Skeletal muscle tissue (tissue), 4 donors: ENCODE results near the gene LLGL2. TPM values are rescaled to one million over a fixed set of nuclear protein-coding genes. Genes with fewer than 3 reads are reported as not detected.

ENCODE experiments used
- H3K27ac ChIP-seq: one replicate; pipeline ENCODE4 v1.7.0; 2013; ENCODE audit warnings: mild to moderate bottlenecking, low read depth, low read length, inconsistent platforms
- H3K27me3 ChIP-seq, 3 donors: one replicate each; pipeline ENCODE4 v1.7.0; 2013; ENCODE audit warnings: low read length in 3 of 3; ENCODE audit not compliant: control insufficient read depth in 3 of 3, insufficient read depth in 3 of 3
- H3K36me3 ChIP-seq, 3 donors: one replicate each; pipeline ENCODE4 v1.7.0; 2013; ENCODE audit warnings: low read length in 3 of 3; ENCODE audit not compliant: control insufficient read depth in 3 of 3, insufficient read depth in 3 of 3
- H3K4me1 ChIP-seq, 3 donors: one replicate each; pipeline ENCODE4 v1.7.0; 2013; ENCODE audit warnings: low read length in 3 of 3, mild to moderate bottlenecking in 3 of 3; ENCODE audit not compliant: control insufficient read depth in 3 of 3, insufficient read depth in 3 of 3
- H3K4me3 ChIP-seq, 3 donors: one replicate each; pipeline ENCODE4 v1.7.0; 2013; ENCODE audit warnings: low read length in 3 of 3
- H3K9ac ChIP-seq, 3 donors: one replicate each; pipeline ENCODE4 v1.7.0; 2013; ENCODE audit warnings: low read length in 3 of 3, mild to moderate bottlenecking in 3 of 3, moderate library complexity in 2 of 3, low read depth in 1 of 3
- H3K9me3 ChIP-seq, 3 donors: one replicate each; pipeline ENCODE4 v1.7.0; 2013; ENCODE audit warnings: low read length in 3 of 3; ENCODE audit not compliant: control insufficient read depth in 3 of 3
- total RNA-seq: library from RNA; depleted of rRNA; stranded (reverse); fragments of >200 nt; gene quantifications from one replicate; pipeline ENCODE4 v1.2.3, GENCODE V29; 2014
- donor health status: Osteomylitis.

Gene LLGL2
- total RNA-seq, 1 donor from 2014 or later, result 4.7 TPM

- H3K27me3 ChIP-seq, result peaks cover under 1 to 3% (median 2%) of the 10 kb centered on the region in 3 donors
- peaks cover 0 to 1% (median under 1%) of the 10 kb centered on the region in 3 donors for H3K4me1 ChIP-seq
- H3K27ac ChIP-seq, result no peak overlapping the region
- H3K4me3 ChIP-seq, result no peak overlapping the region
- no peak overlapping the region for H3K9ac ChIP-seq
- H3K9me3 ChIP-seq, result no peaks in the 10 kb centered on the region
- no peaks in the 10 kb centered on the region for H3K36me3 ChIP-seq
Measured at GRCh38 chr17:75531721-75532072, 6.2 kb downstream of the LLGL2 start.

GRCh38 chr17:75535119-75535537 is 9.6 kb downstream of the LLGL2 start:
- H3K27ac ChIP-seq, result no peak overlapping the region

GRCh38 chr17:75535871-75536270 is 10.4 kb downstream of the LLGL2 start:
- Histone ChIP-seq H3K4me3 (no peak overlapping the region), H3K27me3 (peaks cover 0 to 3% (median 2%) of the 10 kb centered on the region in 3 donors), H3K4me1 (no peaks in the 10 kb centered on the region), H3K9ac (no peak overlapping the region), H3K36me3 (no peaks in the 10 kb centered on the region), H3K9me3 (no peaks in the 10 kb centered on the region), H3K27ac (no peak overlapping the region)

More at GRCh38 chr17:75535119-75535537, 9.6 kb downstream of the LLGL2 start:
- Histone ChIP-seq H3K9ac (no peak overlapping the region), H3K4me1 (no peaks in the 10 kb centered on the region), H3K27me3 (peaks cover 0 to 3% (median 2%) of the 10 kb centered on the region in 3 donors), H3K36me3 (no peaks in the 10 kb centered on the region), H3K9me3 (no peaks in the 10 kb centered on the region), H3K4me3 (no peak overlapping the region)

- H3K9me3 ChIP-seq, result no peaks in the 10 kb centered on the region
- no peaks in the 10 kb centered on the region for H3K4me1 ChIP-seq
- H3K4me3 ChIP-seq, result no peak overlapping the region
- peaks cover 0 to 3% (median 2%) of the 10 kb centered on the region in 3 donors for H3K27me3 ChIP-seq
- H3K9ac ChIP-seq, result no peak overlapping the region
- H3K36me3 ChIP-seq, result no peaks in the 10 kb centered on the region
- no peak overlapping the region for H3K27ac ChIP-seq
Measured at GRCh38 chr17:75536366-75536765, 10.9 kb downstream of the LLGL2 start.

- H3K4me3 ChIP-seq, result no peak overlapping the region
- H3K27ac ChIP-seq, result no peak overlapping the region
- H3K27me3 ChIP-seq, result no peaks in the 10 kb centered on the region
- no peaks in the 10 kb centered on the region for H3K9me3 ChIP-seq
- no peak overlapping the region for H3K9ac ChIP-seq
- H3K36me3 ChIP-seq, result no peaks in the 10 kb centered on the region
- no peaks in the 10 kb centered on the region for H3K4me1 ChIP-seq
Measured at GRCh38 chr17:75539967-75540729, 14.7 kb downstream of the LLGL2 start.

GRCh38 chr17:75540923-75541503 is 15.5 kb downstream of the LLGL2 start:
- Histone ChIP-seq H3K36me3 (no peaks in the 10 kb centered on the region), H3K9ac (no peak overlapping the region), H3K4me3 (no peak overlapping the region), H3K9me3 (no peaks in the 10 kb centered on the region), H3K27me3 (no peaks in the 10 kb centered on the region), H3K27ac (no peak overlapping the region), H3K4me1 (no peaks in the 10 kb centered on the region)

- no peaks in the 10 kb centered on the region for H3K27me3 ChIP-seq
- no peaks in the 10 kb centered on the region for H3K9me3 ChIP-seq
- no peak overlapping the region for H3K27ac ChIP-seq
- H3K4me1 ChIP-seq, result no peaks in the 10 kb centered on the region
- no peak overlapping the region for H3K4me3 ChIP-seq
- H3K9ac ChIP-seq, result no peak overlapping the region
- H3K36me3 ChIP-seq, result no peaks in the 10 kb centered on the region
Measured at GRCh38 chr17:75542229-75542628, 16.7 kb downstream of the LLGL2 start.

- Histone ChIP-seq H3K9ac (no peak overlapping the region), H3K27me3 (no peaks in the 10 kb centered on the region), H3K27ac (no peak overlapping the region), H3K4me1 (no peaks in the 10 kb centered on the region), H3K4me3 (no peak overlapping the region), H3K9me3 (no peaks in the 10 kb centered on the region), H3K36me3 (no peaks in the 10 kb centered on the region)
Measured at GRCh38 chr17:75542728-75543336, 17.3 kb downstream of the LLGL2 start.

GRCh38 chr17:75544250-75544649 is 18.8 kb downstream of the LLGL2 start:
- peaks cover 0 to 4% (median 3%) of the 10 kb centered on the region in 3 donors for H3K4me1 ChIP-seq
- H3K36me3 ChIP-seq, result no peaks in the 10 kb centered on the region
- H3K27ac ChIP-seq, result no peak overlapping the region
- H3K27me3 ChIP-seq, result no peaks in the 10 kb centered on the region
- no peaks in the 10 kb centered on the region for H3K9me3 ChIP-seq
- no peak overlapping the region for H3K4me3 ChIP-seq
- no peak overlapping the region for H3K9ac ChIP-seq

- H3K9me3 ChIP-seq, result no peaks in the 10 kb centered on the region
- no peak overlapping the region for H3K4me3 ChIP-seq
- no peak overlapping the region for H3K27ac ChIP-seq
- H3K36me3 ChIP-seq, result no peaks in the 10 kb centered on the region
- no peak overlapping the region for H3K9ac ChIP-seq
- peaks cover 0 to 9% (median 6%) of the 10 kb centered on the region in 3 donors for H3K4me1 ChIP-seq
- H3K27me3 ChIP-seq, result no peaks in the 10 kb centered on the region
Measured at GRCh38 chr17:75546181-75546580, 20.7 kb downstream of the LLGL2 start.
